EH (cell line): ENCODE results near the gene CYLC1.

Source experiments
- DNase-seq: peaks from one replicate; pipeline ENCODE4 v3.0.0-alpha.2; 2015; ENCODE audit warnings: low read depth

Gene CYLC1, protein sequence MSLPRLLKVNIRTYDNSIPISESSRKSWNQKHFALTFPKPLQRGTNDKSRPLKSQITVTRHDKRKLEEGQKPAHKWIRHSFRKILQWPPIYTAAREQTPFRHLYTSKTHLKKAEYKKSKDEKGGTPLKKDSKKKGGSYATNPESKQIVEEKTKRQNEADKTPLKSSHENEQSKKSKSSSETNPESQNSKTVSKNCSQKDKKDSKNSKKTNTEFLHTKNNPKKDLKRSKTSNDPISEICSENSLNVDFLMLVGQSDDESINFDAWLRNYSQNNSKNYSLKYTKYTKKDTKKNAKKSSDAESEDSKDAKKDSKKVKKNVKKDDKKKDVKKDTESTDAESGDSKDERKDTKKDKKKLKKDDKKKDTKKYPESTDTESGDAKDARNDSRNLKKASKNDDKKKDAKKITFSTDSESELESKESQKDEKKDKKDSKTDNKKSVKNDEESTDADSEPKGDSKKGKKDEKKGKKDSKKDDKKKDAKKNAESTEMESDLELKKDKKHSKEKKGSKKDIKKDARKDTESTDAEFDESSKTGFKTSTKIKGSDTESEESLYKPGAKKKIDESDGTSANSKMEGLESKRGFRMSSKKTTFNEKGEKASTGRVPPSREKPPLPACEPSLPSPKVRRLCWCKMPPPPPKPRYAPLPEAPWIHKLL

DNA sequence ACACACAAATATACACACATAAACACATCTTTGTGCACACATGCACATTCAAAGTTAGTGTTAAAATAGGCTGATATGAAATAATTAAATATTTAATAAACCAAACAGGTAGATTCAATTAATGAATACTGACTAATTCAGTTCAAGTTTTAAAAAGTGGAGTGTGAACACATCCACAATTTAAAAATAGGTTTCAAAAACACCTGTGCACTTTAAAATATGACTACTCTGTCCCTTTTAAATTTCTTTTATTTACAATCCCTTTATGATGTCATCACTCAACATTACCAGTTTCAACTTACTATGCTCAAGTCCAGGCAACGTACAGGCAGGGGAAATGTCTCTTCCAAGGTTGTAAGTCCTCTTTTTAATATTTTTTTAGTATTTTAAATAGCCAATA is at the start of gene CYLC1:
Gene CYLC1 (plus strand): TSS at position 301 of the 400 bp plus-strand sequence. CDS start 37 bp downstream, at position 338.
- no peak for DNase-seq

GRCh38 chrX:83819304-83819703 is 41.6 kb upstream of the CYLC1 start:
- DNase-seq = no peak

DNA sequence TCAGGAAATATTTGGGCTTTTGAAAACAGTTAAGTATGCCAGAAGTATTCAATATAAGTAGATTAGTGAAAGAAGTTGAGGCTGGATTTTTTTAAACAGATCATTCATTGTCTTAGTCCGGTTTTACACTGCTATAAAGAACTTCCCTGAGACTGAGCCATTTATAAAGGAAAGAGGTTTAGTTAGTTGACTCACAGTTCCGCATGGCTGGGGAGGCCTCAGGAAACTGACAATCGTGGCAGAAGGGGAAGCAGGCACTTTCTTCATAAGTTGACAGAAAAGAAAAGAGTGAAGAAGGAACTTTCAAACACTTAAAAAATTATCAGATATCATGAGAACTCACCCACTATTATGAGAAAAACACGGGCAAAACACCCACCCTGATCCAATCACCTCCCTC is 31.1 kb upstream of the CYLC1 start:
- no peak for DNase-seq

DNA sequence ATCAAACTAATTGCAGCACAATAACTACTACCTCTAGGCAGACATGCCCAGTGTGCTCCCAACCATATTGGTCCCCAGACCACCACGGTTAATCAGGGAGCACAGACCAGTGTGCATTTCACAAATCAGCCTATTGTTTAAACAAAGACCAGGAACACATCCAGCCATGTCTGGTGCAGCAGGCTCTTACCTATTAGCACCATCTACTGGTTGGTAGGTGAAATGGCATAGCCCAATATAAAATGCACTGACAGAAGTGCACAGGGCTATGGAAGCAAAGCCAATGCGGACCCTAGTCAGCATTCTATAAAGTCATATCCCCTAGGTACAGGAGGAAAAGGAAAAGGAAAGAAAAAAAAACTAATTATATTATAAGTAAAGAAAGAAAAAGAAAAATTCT is 15.5 kb upstream of the CYLC1 start:
- peak; percentile 4 for DNase-seq

DNA sequence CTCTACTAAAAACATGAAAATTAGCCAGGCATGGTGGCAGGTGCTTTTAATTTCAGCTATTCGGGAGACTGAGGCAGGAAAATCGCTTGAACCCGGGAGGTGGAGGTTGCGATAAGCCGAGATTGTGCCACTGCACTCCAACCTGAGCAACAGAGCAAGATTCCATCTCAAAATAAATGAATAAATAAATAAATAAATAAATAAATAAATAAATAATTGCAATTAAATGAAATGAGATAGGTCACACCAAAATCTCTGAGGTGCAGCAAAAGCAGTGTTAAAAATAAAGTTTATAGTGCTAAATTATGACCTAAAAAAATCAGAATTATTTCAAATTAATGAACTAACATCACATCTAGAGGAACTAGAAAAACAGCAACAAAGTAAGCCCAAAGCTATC is 13.6 kb upstream of the CYLC1 start:
- DNase-seq = no peak

DNA sequence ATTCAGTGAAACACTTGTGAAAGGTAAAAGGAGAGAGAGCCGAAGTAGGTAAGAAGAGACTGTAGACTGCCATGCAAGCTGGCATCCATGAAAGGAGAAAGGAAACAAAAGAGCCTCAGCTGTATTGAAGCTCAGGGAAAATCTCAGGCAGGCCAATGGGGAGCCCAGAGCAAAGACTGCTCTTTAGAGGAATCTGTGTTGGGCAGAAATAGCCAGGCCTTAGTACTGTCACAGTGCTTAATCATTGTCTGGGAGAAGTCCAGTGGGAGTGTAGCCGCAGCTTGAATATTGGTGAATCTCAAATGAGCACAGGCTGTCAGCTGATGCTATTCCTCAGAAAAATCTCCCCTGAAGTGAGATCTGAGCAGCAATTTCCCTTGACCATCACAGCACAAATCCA is 27.6 kb downstream of the CYLC1 start:
- DNase-seq = no peak

- DNase-seq = no peak
These were observed 31.5 kb downstream of the CYLC1 start for GRCh38 chrX:83892433-83892832.

- no peak for DNase-seq
These were observed 46.0 kb downstream of the CYLC1 start for GRCh38 chrX:83906921-83907320.

- peak; percentile 5 for DNase-seq
These were observed 55.6 kb downstream of the CYLC1 start for GRCh38 chrX:83916525-83916924.

DNA sequence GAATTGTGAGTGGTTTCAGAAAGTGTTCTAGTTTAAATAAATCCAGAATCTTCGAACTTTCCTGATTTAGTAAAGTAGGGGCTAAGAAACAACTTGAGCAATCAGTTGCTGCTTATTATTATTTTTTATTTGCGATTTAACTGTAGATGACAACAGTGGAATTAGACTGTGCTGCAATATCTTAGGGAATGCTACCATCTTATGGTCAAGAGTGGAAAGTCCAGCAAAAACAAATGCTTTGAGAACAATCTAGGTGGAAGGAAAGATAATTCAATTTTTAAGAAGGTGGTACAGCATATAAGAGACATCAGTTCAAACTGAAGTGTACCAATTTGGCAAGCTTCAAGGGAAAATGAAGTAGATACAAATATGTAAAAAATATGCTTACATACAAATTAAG is 73.3 kb downstream of the CYLC1 start:
- no peak for DNase-seq
